WI38 (cell line): ENCODE results near the gene IPO8.

Source experiments
- H3K4me3 ChIP-seq: 2 replicates; pipeline ENCODE4 v1.5.1; 2011; ENCODE audit warnings: low read depth, mild to moderate bottlenecking, control low read depth, low read length
- CTCF ChIP-seq: IDR thresholded peaks from 2 replicates; pipeline ENCODE4 v1.5.1; 2012; ENCODE audit warnings: low read depth, mild to moderate bottlenecking, control low read depth, low read length

The IPO8 gene

GRCh38 chr12:30687265-30687986 is 8.2 kb downstream of the IPO8 start:
- TF ChIP-seq CTCF: no peak
- no peak overlapping the region for H3K4me3 ChIP-seq

GRCh38 chr12:30679241-30679640 is 16.4 kb downstream of the IPO8 start:
- no peak overlapping the region for H3K4me3 ChIP-seq
- no peak for TF ChIP-seq CTCF

- H3K4me3 ChIP-seq: no peak overlapping the region
- no peak for TF ChIP-seq CTCF
Observed at GRCh38 chr12:30678221-30678620, 17.4 kb downstream of the IPO8 start.

- no peak for TF ChIP-seq CTCF
Observed at GRCh38 chr12:30661210-30661609, 34.5 kb downstream of the IPO8 start.

GRCh38 chr12:30652034-30652696 is 43.5 kb downstream of the IPO8 start:
- TF ChIP-seq CTCF: no peak

More at GRCh38 chr12:30661210-30661609, 34.5 kb downstream of the IPO8 start:
- no peak overlapping the region for H3K4me3 ChIP-seq

GRCh38 chr12:30646821-30647220 is 48.8 kb downstream of the IPO8 start:
- no peak for TF ChIP-seq CTCF
- no peak overlapping the region for H3K4me3 ChIP-seq

More at GRCh38 chr12:30652034-30652696, 43.5 kb downstream of the IPO8 start:
- H3K4me3 ChIP-seq: no peak overlapping the region

GRCh38 chr12:30643366-30643765 is 52.3 kb downstream of the IPO8 start:
- H3K4me3 ChIP-seq: no peak overlapping the region
- no peak for TF ChIP-seq CTCF
